Measurements from ENCODE around the gene CDKN1B.

Gene CDKN1B

GRCh38 chr12:12704593-12705230, 12.5 kb upstream of the CDKN1B start:
- DNase-seq: no peak

GRCh38 chr12:12705838-12706520, 11.2 kb upstream of the CDKN1B start:
- peak; percentile 24 for DNase-seq

- no peak for DNase-seq
Observed at GRCh38 chr12:12713932-12714275, 3.3 kb upstream of the CDKN1B start.

- DNase-seq: no peak
Observed at GRCh38 chr12:12714276-12715021, 2.7 kb upstream of the CDKN1B start.

GRCh38 chr12:12715128-12715458, 2.1 kb upstream of the CDKN1B start:
- DNase-seq: no peak

GRCh38 chr12:12715459-12716150, 1.6 kb upstream of the CDKN1B start:
- DNase-seq: no peak

GRCh38 chr12:12716151-12716792, 896 bp upstream of the CDKN1B start:
- no peak for DNase-seq

- no peak for DNase-seq
Observed at GRCh38 chr12:12717586-12718380, 615 bp downstream of the CDKN1B start.

GRCh38 chr12:12718381-12718759, 1.2 kb downstream of the CDKN1B start:
- DNase-seq: no peak

- DNase-seq: no peak
Observed at GRCh38 chr12:12718853-12719252, 1.7 kb downstream of the CDKN1B start.

- no peak for DNase-seq
Observed at GRCh38 chr12:12719496-12719895, 2.3 kb downstream of the CDKN1B start.

GRCh38 chr12:12720052-12720451, 2.9 kb downstream of the CDKN1B start:
- no peak for DNase-seq

GRCh38 chr12:12720672-12721161, 3.5 kb downstream of the CDKN1B start:
- DNase-seq: no peak

GRCh38 chr12:12721176-12721751, 4.1 kb downstream of the CDKN1B start:
- DNase-seq: no peak

GRCh38 chr12:12721814-12722434, 4.8 kb downstream of the CDKN1B start:
- no peak for DNase-seq

- DNase-seq: no peak
Observed at GRCh38 chr12:12722435-12723148, 5.4 kb downstream of the CDKN1B start.

- DNase-seq: no peak
Observed at GRCh38 chr12:12723149-12723680, 6.0 kb downstream of the CDKN1B start.

GRCh38 chr12:12723681-12724420, 6.7 kb downstream of the CDKN1B start:
- DNase-seq: no peak

- no peak for DNase-seq
Observed at GRCh38 chr12:12724421-12725085, 7.4 kb downstream of the CDKN1B start.

Data from activated T-cell treated with anti-CD3 and anti-CD28 coated beads for 4 hours (primary cell).